Right atrium auricular region (tissue), 2 donors: Measurements from ENCODE around the gene NFILZ. TPM values are rescaled to one million over a fixed set of nuclear protein-coding genes. Genes with fewer than 3 reads are reported as not detected.

Experiments
- DNase-seq: peaks from one replicate; pipeline ENCODE4 v3.0.0-alpha.2; 2019; ENCODE audit warnings: low spot score
- H3K27ac ChIP-seq, 2 donors: fragments of 200-600 bp; sonication (generic); 1 replicate in 1 of 2; 2 replicates in 1 of 2; pipeline ENCODE4 v1.5.1; 2016 to 2019
- H3K27me3 ChIP-seq, 2 donors: fragments of 200-600 bp; sonication (generic); one replicate each; pipeline versions ENCODE4 v1.5.1 to v1.6.0; 2017 to 2019
- H3K36me3 ChIP-seq: fragments of 200-600 bp; sonication (generic); one replicate; pipeline ENCODE4 v1.5.1; 2016
- H3K4me1 ChIP-seq, 2 donors: fragments of 200-600 bp; sonication (generic); one replicate each; pipeline versions ENCODE4 v1.5.1 to v1.6.0; 2017 to 2019
- H3K4me3 ChIP-seq, 2 donors: fragments of 200-600 bp; sonication (generic); 1 replicate in 1 of 2; 2 replicates in 1 of 2; pipeline ENCODE4 v1.5.1; 2017 to 2019; ENCODE audit warnings: mild to moderate bottlenecking in 1 of 2, moderate library complexity in 1 of 2
- H3K9me3 ChIP-seq, 2 donors: fragments of 200-600 bp; sonication (generic); one replicate each; pipeline ENCODE4 v1.5.1; 2019
- CTCF ChIP-seq, 2 donors: fragments of 200-600 bp; sonication (generic); IDR thresholded peaks; one replicate each; pipeline ENCODE4 v1.5.1; 2019; ENCODE audit warnings: antibody characterized with exemption in 2 of 2
- total RNA-seq, 2 donors: library from RNA; depleted of rRNA; stranded (reverse); fragments of >200 nt; gene quantifications; one replicate each; pipeline ENCODE4 v1.1.0, GENCODE V29; 2016

Gene NFILZ
- total RNA-seq, 2 donors from 2014 or later, result not detected

GRCh38 chr19:8609279-8610040 lies 21.0 kb upstream of the NFILZ start:
- Histone ChIP-seq H3K27me3 (no peaks in the 10 kb centered on the region), H3K9me3 (peaks cover 3 to 8% of the 10 kb centered on the region in 2 donors), H3K4me3 (peak overlapping the region; percentile 58 to 60), H3K4me1 (peaks cover 0 to 38% of the 10 kb centered on the region in 2 donors), H3K36me3 (peaks cover 7% of the 10 kb centered on the region), H3K27ac (peak overlapping the region; percentile 73 to 91)
- peak; percentile 78 for DNase-seq
- no peak for TF ChIP-seq CTCF (IDR thresholded peaks at IDR 0.05)

DNA sequence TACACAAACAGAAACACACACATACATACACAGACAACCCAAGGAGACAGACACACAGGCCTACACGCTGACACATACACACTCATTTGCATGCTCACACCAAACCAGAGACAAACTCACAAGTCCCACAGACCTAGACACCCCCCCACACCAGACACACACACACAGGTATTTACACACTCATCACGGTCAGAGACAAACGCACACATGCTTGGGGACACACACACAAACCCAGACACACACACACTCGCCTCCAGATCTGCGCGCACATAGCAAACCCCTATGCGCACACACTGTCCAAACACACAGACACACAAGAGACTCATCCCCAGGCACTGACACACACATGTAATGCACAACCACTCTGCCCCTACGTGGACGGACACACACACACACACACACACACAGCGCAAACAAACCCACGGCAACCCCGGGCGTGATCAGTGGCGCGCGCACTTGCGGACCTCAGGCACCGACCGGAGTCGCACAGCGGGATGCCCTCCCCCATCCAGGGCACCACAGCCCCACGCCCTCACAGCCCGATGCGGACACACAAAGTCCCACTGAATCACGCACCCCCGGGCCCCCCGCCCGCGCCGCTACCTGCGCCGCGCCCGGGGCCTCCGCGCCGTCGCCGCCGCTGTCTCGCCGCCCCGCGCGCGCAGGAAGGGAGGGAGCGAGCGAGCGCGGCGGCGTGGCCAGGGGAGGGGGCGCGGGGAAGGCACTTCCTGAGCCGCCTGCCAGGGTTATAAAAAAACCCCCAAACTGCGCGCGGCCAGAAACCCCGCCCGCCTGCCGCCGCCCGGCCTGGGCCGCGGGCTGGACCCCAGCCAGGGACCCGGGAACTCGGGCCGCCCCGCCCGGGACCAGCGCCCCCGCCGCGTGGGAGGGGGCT lies 20.1 kb upstream of the NFILZ start, which contains the start of gene ADAMTS10:
TSS of gene ADAMTS10 (minus strand) at position 675 of the 895 bp plus-strand sequence. CDS start 5,005 bp downstream, outside the sequence.
- no peak for TF ChIP-seq CTCF (IDR thresholded peaks at IDR 0.05)
- Histone ChIP-seq H3K4me3 (peak within 1 kb of the TSS; percentile 58 to 60), H3K27me3 (no peaks in the 10 kb centered on the region), H3K9me3 (peaks cover 0 to under 1% of the 10 kb centered on the region in 2 donors), H3K4me1 (peaks cover 0 to 38% of the 10 kb centered on the region in 2 donors), H3K27ac (peak within 1 kb of the TSS; percentile 73 to 91), H3K36me3 (no peaks in the 10 kb centered on the region)
- no peak for DNase-seq

GRCh38 chr19:8610936-8611300 lies 19.5 kb upstream of the NFILZ start:
- no peak for TF ChIP-seq CTCF (IDR thresholded peaks at IDR 0.05)
- H3K27ac ChIP-seq, result peak overlapping the region; percentile 73 to 91

DNA sequence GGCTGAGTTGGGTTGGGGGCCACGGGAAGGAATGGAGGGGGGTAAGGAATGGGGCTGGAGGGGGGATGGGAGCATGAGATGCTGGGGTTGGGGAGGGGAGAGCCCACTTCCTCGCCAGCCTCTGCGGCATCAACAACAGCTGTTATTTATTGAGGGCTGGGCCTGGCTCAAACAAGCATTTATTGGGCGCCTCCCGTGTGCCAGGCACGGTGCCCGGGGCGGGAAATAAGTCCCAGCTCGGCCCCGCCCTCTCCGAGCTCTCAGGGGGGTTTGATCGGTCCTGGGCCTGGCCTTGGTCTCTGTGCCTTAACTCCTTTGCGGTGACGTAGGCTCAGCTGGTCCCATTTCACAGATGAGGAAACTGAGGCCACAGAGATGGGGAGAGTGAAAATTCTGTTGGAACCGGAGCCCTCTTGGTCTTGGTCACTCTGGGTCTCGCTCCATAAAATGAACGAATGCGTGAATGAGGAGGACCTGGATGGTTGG lies 19.0 kb upstream of the NFILZ start:
- TF ChIP-seq CTCF (IDR thresholded peaks at IDR 0.05), result no peak
- H3K9me3 ChIP-seq, result no peaks in the 10 kb centered on the region
- peaks cover 0 to 38% of the 10 kb centered on the region in 2 donors for H3K4me1 ChIP-seq
- no peaks in the 10 kb centered on the region for H3K36me3 ChIP-seq
- H3K27me3 ChIP-seq, result no peaks in the 10 kb centered on the region
- no peak overlapping the region for H3K4me3 ChIP-seq
- DNase-seq, result no peak
- peak overlapping the region; percentile 73 to 91 for H3K27ac ChIP-seq

More at GRCh38 chr19:8610936-8611300, 19.5 kb upstream of the NFILZ start:
- Histone ChIP-seq H3K4me3 (peak overlapping the region; percentile 58 to 60), H3K36me3 (no peaks in the 10 kb centered on the region), H3K9me3 (no peaks in the 10 kb centered on the region), H3K4me1 (peaks cover 0 to 38% of the 10 kb centered on the region in 2 donors), H3K27me3 (no peaks in the 10 kb centered on the region)
- DNase-seq, result no peak

GRCh38 chr19:8611877-8612806 lies 18.3 kb upstream of the NFILZ start:
- Histone ChIP-seq H3K27me3 (no peaks in the 10 kb centered on the region), H3K27ac (peak overlapping the region; percentile 73 to 91), H3K36me3 (no peaks in the 10 kb centered on the region), H3K4me3 (no peak overlapping the region), H3K4me1 (peaks cover 0 to 33% of the 10 kb centered on the region in 2 donors), H3K9me3 (no peaks in the 10 kb centered on the region)
- peak; percentile 92 for DNase-seq
- TF ChIP-seq CTCF (IDR thresholded peaks at IDR 0.05), result no peak
